ENCODE results near the gene DGKQ. TPM values are rescaled to one million over a fixed set of nuclear protein-coding genes. Genes with fewer than 3 reads are reported as not detected.

DGKQ gene
- total RNA-seq, 1 experiment from 2014 or later: 22.0 TPM

- 0 out of 2 replicates have a peak overlapping the region, but pooled peaks have one; percentile 86 for H3K9ac ChIP-seq (ENCODE audit: low read length)
- H3K4me2 ChIP-seq (ENCODE audit: low read length): peak overlapping the region; percentile 89
- ChIA-PET POLR2A (no interaction called here), CTCF (no interaction called here), RAD21 (ENCODE audit: low non-redundant PET in 1 of 2, low total read pairs in 2 of 2, uncharacterized antibody in 2 of 2, unreplicated experiment in 2 of 2) (no interaction called here)
- ATAC-seq: no peak
- no TSS peak for BruUV-seq (replicated peaks)
- peaks cover 20 to 29% of the 10 kb centered on the region in 2 experiments for H3K4me1 ChIP-seq (ENCODE audit: control insufficient read depth in 1 of 2, insufficient read depth in 2 of 2, low read length in 2 of 2)
- no peaks in the 10 kb centered on the region for H4K20me1 ChIP-seq (ENCODE audit: insufficient read depth)
- no peak overlapping the region for H3K4me3 ChIP-seq (replicated peaks in 1 of 2; ENCODE audit: low read depth in 1 of 2, low read length in 2 of 2)
- H3K79me2 ChIP-seq (ENCODE audit: insufficient read depth, low read length): peaks cover 12% of the 10 kb centered on the region; the same call in 1 of the 2 replicates
- H3K27ac ChIP-seq (ENCODE audit: low read depth, low read length): peak overlapping the region; percentile 80; the same call in 1 of the 2 replicates
- intact Hi-C loops (cut with micrococcal nuclease): loop anchor here (5.0 kb wide), 1 partner anchor 274 kb away; the partner anchor contains the start of gene MAEA
- H3K9me3 ChIP-seq (ENCODE audit: control insufficient read depth in 1 of 2, insufficient read depth in 1 of 2, low read depth in 1 of 2, low read length in 2 of 2): no peaks in the 10 kb centered on the region
- peaks cover 3 to 4% of the 10 kb centered on the region in 2 experiments; a peak in 2 of 4 replicates for H3K36me3 ChIP-seq (ENCODE audit: control insufficient read depth in 1 of 2, insufficient read depth in 2 of 2, low read length in 2 of 2)
- no peaks in the 10 kb centered on the region for H3K9me2 ChIP-seq (ENCODE audit: insufficient read depth)
- no peak overlapping the region for H2AFZ ChIP-seq (ENCODE audit: low read depth, low read length, poor library complexity, severe bottlenecking)
- no peak for DNase-seq (ENCODE audit: low read depth, low spot score)
- H3K27me3 ChIP-seq (ENCODE audit: insufficient read depth, low read length): no peaks in the 10 kb centered on the region
- no peak for TF ChIP-seq EGR1 (IDR thresholded peaks at IDR 0.05; ENCODE audit: low read depth)
- no peak for TF ChIP-seq EZH2phosphoT487 (IDR thresholded peaks at IDR 0.05; ENCODE audit: borderline replicate concordance)
- TF ChIP-seq SRF (IDR thresholded peaks at IDR 0.05; ENCODE audit: low read depth): no peak
- TF ChIP-seq SIN3A (IDR thresholded peaks at IDR 0.05; ENCODE audit: low read depth): no peak
- TF ChIP-seq SP1 (IDR thresholded peaks at IDR 0.05; ENCODE audit: low read depth): no peak
- no peak for TF ChIP-seq CEBPB (IDR thresholded peaks at IDR 0.05; ENCODE audit: low read depth)
- TF ChIP-seq, protein P1, sequence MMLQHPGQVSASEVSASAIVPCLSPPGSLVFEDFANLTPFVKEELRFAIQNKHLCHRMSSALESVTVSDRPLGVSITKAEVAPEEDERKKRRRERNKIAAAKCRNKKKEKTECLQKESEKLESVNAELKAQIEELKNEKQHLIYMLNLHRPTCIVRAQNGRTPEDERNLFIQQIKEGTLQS (IDR thresholded peaks at IDR 0.05): no peak
- no peak for TF ChIP-seq RAD21 (IDR thresholded peaks at IDR 0.05; ENCODE audit: low read depth)
- no peak for TF ChIP-seq MAX (IDR thresholded peaks at IDR 0.05)
- TF ChIP-seq EZH2 (IDR thresholded peaks at IDR 0.05): no peak
- no peak for TF ChIP-seq ELF1 (IDR thresholded peaks at IDR 0.05; ENCODE audit: borderline replicate concordance, low read depth)
- TF ChIP-seq CTCF (IDR thresholded peaks at IDR 0.05 in 2 of 3, conservative IDR thresholded peaks at IDR 0.05 in 1 of 3; ENCODE audit: borderline replicate concordance in 1 of 3, insufficient read depth in 1 of 3, low read depth in 2 of 3, low read length in 2 of 3): no peak
- no peak for TF ChIP-seq JUND (IDR thresholded peaks at IDR 0.05)
- TF ChIP-seq, protein P2, sequence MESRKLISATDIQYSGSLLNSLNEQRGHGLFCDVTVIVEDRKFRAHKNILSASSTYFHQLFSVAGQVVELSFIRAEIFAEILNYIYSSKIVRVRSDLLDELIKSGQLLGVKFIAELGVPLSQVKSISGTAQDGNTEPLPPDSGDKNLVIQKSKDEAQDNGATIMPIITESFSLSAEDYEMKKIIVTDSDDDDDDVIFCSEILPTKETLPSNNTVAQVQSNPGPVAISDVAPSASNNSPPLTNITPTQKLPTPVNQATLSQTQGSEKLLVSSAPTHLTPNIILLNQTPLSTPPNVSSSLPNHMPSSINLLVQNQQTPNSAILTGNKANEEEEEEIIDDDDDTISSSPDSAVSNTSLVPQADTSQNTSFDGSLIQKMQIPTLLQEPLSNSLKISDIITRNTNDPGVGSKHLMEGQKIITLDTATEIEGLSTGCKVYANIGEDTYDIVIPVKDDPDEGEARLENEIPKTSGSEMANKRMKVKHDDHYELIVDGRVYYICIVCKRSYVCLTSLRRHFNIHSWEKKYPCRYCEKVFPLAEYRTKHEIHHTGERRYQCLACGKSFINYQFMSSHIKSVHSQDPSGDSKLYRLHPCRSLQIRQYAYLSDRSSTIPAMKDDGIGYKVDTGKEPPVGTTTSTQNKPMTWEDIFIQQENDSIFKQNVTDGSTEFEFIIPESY (IDR thresholded peaks at IDR 0.05; ENCODE audit: extremely low read depth, insufficient replicate concordance, low read length): no peak
- no peak for TF ChIP-seq POLR2A (IDR thresholded peaks at IDR 0.05; ENCODE audit: borderline replicate concordance, extremely low read depth, insufficient read depth, insufficient read length)
- TF ChIP-seq YY1 (IDR thresholded peaks at IDR 0.05; ENCODE audit: extremely low read depth, insufficient replicate concordance, low read depth, low read length): no peak
- TF ChIP-seq TCF7L2 (IDR thresholded peaks at IDR 0.05; ENCODE audit: borderline replicate concordance, extremely low read depth, insufficient read depth, insufficient read length): no peak
These were observed 40.1 kb upstream of the DGKQ start for GRCh38 chr4:1013225-1014073.
